Type B pancreatic cell (in vitro differentiated cells): Measurements from ENCODE around the gene SV2B. TPM values are rescaled to one million over a fixed set of nuclear protein-coding genes. Genes with fewer than 3 reads are reported as not detected.

Source experiments
- DNase-seq: peaks from one replicate; pipeline ENCODE4 v3.0.0; 2021; ENCODE audit warnings: mixed read lengths; ENCODE audit not compliant: unreplicated experiment; ENCODE audit errors: extremely low spot score
- H3K27ac Mint-ChIP-seq: 2 replicates; pipeline ENCODE4 v1.8.0; 2021; ENCODE audit warnings: mild to moderate bottlenecking, mixed read lengths
- H3K27me3 Mint-ChIP-seq: 2 replicates; pipeline ENCODE4 v1.8.0; 2021; ENCODE audit warnings: mixed read lengths
- H3K36me3 Mint-ChIP-seq: 2 replicates; pipeline ENCODE4 v1.8.0; 2021; ENCODE audit warnings: mixed read lengths
- H3K4me1 Mint-ChIP-seq: one replicate; pipeline ENCODE4 v1.8.0; 2021; ENCODE audit warnings: mixed read lengths; ENCODE audit not compliant: unreplicated experiment
- H3K4me3 Mint-ChIP-seq: 2 replicates; pipeline ENCODE4 v1.8.0; 2021; ENCODE audit warnings: mild to moderate bottlenecking, mixed read lengths
- H3K9me3 Mint-ChIP-seq: 2 replicates; pipeline ENCODE4 v1.8.0; 2021; ENCODE audit warnings: mixed read lengths
- CTCF ChIP-seq: fragments of 200-600 bp; sonication (generic); conservative IDR thresholded peaks from 2 replicates; pipeline ENCODE4 v1.5.0; 2021; ENCODE audit warnings: antibody characterized with exemption, mild to moderate bottlenecking
- total RNA-seq: library from RNA; stranded (reverse); gene quantifications from 2 replicates; pipeline ENCODE4 v1.2.1, GENCODE V29; 2021; ENCODE audit warnings: low replicate concordance

SV2B gene
- total RNA-seq, 1 donor from 2014 or later = 1.7 TPM

GRCh38 chr15:91306144-91306543, 206.1 kb downstream of the SV2B start:
- no peak for TF ChIP-seq CTCF
- no peak overlapping the region for H3K27ac Mint-ChIP-seq
- H3K36me3 Mint-ChIP-seq = no peaks in the 10 kb centered on the region
- H3K9me3 Mint-ChIP-seq = no peaks in the 10 kb centered on the region
- DNase-seq = no peak
- no peak overlapping the region for H3K4me3 Mint-ChIP-seq
- H3K4me1 Mint-ChIP-seq = peaks cover 4% of the 10 kb centered on the region
- H3K27me3 Mint-ChIP-seq = peaks cover 42% of the 10 kb centered on the region

- no peaks in the 10 kb centered on the region for H3K9me3 Mint-ChIP-seq
These were observed 207.5 kb downstream of the SV2B start for GRCh38 chr15:91307601-91308000.

GRCh38 chr15:91308199-91308598, 208.1 kb downstream of the SV2B start:
- Mint-ChIP-seq H3K9me3 (no peaks in the 10 kb centered on the region), H3K4me1 (peaks cover 4% of the 10 kb centered on the region), H3K4me3 (no peak overlapping the region), H3K36me3 (no peaks in the 10 kb centered on the region), H3K27ac (no peak overlapping the region), H3K27me3 (peaks cover 32% of the 10 kb centered on the region)
- no peak for TF ChIP-seq CTCF
- no peak for DNase-seq

More at GRCh38 chr15:91307601-91308000, 207.5 kb downstream of the SV2B start:
- H3K4me1 Mint-ChIP-seq = peaks cover 4% of the 10 kb centered on the region
- no peak for DNase-seq
- TF ChIP-seq CTCF = no peak
- no peak overlapping the region for H3K27ac Mint-ChIP-seq
- no peaks in the 10 kb centered on the region for H3K36me3 Mint-ChIP-seq
- H3K27me3 Mint-ChIP-seq = peaks cover 37% of the 10 kb centered on the region
- no peak overlapping the region for H3K4me3 Mint-ChIP-seq

- no peak for DNase-seq
- Mint-ChIP-seq H3K27ac (no peak overlapping the region), H3K4me3 (no peak overlapping the region), H3K4me1 (peaks cover 4% of the 10 kb centered on the region), H3K36me3 (no peaks in the 10 kb centered on the region), H3K27me3 (peaks cover 25% of the 10 kb centered on the region), H3K9me3 (no peaks in the 10 kb centered on the region)
- TF ChIP-seq CTCF = no peak
These were observed 208.8 kb downstream of the SV2B start for GRCh38 chr15:91308855-91309254.

- no peak for TF ChIP-seq CTCF
- H3K27me3 Mint-ChIP-seq = peaks cover 6% of the 10 kb centered on the region
- no peaks in the 10 kb centered on the region for H3K36me3 Mint-ChIP-seq
- no peaks in the 10 kb centered on the region for H3K9me3 Mint-ChIP-seq
- no peak overlapping the region for H3K27ac Mint-ChIP-seq
- peaks cover 3% of the 10 kb centered on the region for H3K4me1 Mint-ChIP-seq
- DNase-seq = no peak
- H3K4me3 Mint-ChIP-seq = no peak overlapping the region
These were observed 211.9 kb downstream of the SV2B start for GRCh38 chr15:91311986-91312385.

GRCh38 chr15:91316126-91316525, 216.1 kb downstream of the SV2B start:
- Mint-ChIP-seq H3K27me3 (peaks cover 3% of the 10 kb centered on the region), H3K27ac (no peak overlapping the region), H3K4me1 (peaks cover 5% of the 10 kb centered on the region), H3K9me3 (no peaks in the 10 kb centered on the region), H3K36me3 (no peaks in the 10 kb centered on the region), H3K4me3 (no peak overlapping the region)
- DNase-seq = no peak
- TF ChIP-seq CTCF = no peak
